ENCODE results near the gene XPO6. TPM values are rescaled to one million over a fixed set of nuclear protein-coding genes. Genes with fewer than 3 reads are reported as not detected.

XPO6 gene
- total and polyA plus RNA-seq, 4 donors, result 27.5 to 50.0 (median 36.0) TPM

GRCh38 chr16:28196387-28196987, 15.3 kb downstream of the XPO6 start:
- TF ChIP-seq, protein P1, sequence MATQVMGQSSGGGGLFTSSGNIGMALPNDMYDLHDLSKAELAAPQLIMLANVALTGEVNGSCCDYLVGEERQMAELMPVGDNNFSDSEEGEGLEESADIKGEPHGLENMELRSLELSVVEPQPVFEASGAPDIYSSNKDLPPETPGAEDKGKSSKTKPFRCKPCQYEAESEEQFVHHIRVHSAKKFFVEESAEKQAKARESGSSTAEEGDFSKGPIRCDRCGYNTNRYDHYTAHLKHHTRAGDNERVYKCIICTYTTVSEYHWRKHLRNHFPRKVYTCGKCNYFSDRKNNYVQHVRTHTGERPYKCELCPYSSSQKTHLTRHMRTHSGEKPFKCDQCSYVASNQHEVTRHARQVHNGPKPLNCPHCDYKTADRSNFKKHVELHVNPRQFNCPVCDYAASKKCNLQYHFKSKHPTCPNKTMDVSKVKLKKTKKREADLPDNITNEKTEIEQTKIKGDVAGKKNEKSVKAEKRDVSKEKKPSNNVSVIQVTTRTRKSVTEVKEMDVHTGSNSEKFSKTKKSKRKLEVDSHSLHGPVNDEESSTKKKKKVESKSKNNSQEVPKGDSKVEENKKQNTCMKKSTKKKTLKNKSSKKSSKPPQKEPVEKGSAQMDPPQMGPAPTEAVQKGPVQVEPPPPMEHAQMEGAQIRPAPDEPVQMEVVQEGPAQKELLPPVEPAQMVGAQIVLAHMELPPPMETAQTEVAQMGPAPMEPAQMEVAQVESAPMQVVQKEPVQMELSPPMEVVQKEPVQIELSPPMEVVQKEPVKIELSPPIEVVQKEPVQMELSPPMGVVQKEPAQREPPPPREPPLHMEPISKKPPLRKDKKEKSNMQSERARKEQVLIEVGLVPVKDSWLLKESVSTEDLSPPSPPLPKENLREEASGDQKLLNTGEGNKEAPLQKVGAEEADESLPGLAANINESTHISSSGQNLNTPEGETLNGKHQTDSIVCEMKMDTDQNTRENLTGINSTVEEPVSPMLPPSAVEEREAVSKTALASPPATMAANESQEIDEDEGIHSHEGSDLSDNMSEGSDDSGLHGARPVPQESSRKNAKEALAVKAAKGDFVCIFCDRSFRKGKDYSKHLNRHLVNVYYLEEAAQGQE (IDR thresholded peaks at IDR 0.05), result no peak
- TF ChIP-seq, protein P2, sequence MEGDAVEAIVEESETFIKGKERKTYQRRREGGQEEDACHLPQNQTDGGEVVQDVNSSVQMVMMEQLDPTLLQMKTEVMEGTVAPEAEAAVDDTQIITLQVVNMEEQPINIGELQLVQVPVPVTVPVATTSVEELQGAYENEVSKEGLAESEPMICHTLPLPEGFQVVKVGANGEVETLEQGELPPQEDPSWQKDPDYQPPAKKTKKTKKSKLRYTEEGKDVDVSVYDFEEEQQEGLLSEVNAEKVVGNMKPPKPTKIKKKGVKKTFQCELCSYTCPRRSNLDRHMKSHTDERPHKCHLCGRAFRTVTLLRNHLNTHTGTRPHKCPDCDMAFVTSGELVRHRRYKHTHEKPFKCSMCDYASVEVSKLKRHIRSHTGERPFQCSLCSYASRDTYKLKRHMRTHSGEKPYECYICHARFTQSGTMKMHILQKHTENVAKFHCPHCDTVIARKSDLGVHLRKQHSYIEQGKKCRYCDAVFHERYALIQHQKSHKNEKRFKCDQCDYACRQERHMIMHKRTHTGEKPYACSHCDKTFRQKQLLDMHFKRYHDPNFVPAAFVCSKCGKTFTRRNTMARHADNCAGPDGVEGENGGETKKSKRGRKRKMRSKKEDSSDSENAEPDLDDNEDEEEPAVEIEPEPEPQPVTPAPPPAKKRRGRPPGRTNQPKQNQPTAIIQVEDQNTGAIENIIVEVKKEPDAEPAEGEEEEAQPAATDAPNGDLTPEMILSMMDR (IDR thresholded peaks at IDR 0.05; ENCODE audit: low read depth, low read length, missing input control), result no peak
- TF ChIP-seq, protein P3, sequence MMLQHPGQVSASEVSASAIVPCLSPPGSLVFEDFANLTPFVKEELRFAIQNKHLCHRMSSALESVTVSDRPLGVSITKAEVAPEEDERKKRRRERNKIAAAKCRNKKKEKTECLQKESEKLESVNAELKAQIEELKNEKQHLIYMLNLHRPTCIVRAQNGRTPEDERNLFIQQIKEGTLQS (IDR thresholded peaks at IDR 0.05), result no peak
- TF ChIP-seq FOXA2 (IDR thresholded peaks at IDR 0.05), result no peak
- TF ChIP-seq RAD21 (IDR thresholded peaks at IDR 0.05), result no peak
- TF ChIP-seq GABPA (IDR thresholded peaks at IDR 0.05 in 1 of 2, conservative IDR thresholded peaks at IDR 0.05 in 1 of 2), result no peak
- no peak for TF ChIP-seq TAF1 (conservative IDR thresholded peaks at IDR 0.05)
- no peak for TF ChIP-seq HNF4A (conservative IDR thresholded peaks at IDR 0.05)
- TF ChIP-seq JUND (IDR thresholded peaks at IDR 0.05), result no peak
- TF ChIP-seq HNF4G (IDR thresholded peaks at IDR 0.05), result no peak
- TF ChIP-seq SP1 (IDR thresholded peaks at IDR 0.05), result no peak
- TF ChIP-seq EGR1 (IDR thresholded peaks at IDR 0.05; ENCODE audit: low read depth in 2 of 2), result no peak
- no peak for TF ChIP-seq NR2F2 (IDR thresholded peaks at IDR 0.05)
- no peaks in the 10 kb centered on the region for H3K9me3 ChIP-seq (ENCODE audit: control insufficient read depth in 4 of 4, low read length in 3 of 4)
- 91% methylated on average over 5 of the region's 5 CpGs for WGBS
- H3K9ac ChIP-seq (ENCODE audit: low read depth in 1 of 2, low read length in 2 of 2), result no peak overlapping the region
- H3K4me3 ChIP-seq (ENCODE audit: low read depth in 1 of 3, low read length in 3 of 3), result no peak overlapping the region
- H3K27me3 ChIP-seq (ENCODE audit: control insufficient read depth in 4 of 4, insufficient read depth in 4 of 4, low read length in 3 of 4), result no peaks in the 10 kb centered on the region
- H3K27ac ChIP-seq (ENCODE audit: low read depth in 1 of 2, low read length in 2 of 2), result no peak overlapping the region
- no peaks in the 10 kb centered on the region for H3K4me1 ChIP-seq (ENCODE audit: control insufficient read depth in 4 of 4, insufficient read depth in 4 of 4, low read length in 3 of 4)
- DNase-seq (ENCODE audit: low spot score), result no peak
- H3K36me3 ChIP-seq (ENCODE audit: control insufficient read depth in 4 of 4, insufficient read depth in 3 of 4, low read depth in 1 of 4, low read length in 3 of 4), result peaks cover 0 to 6% (median 5%) of the 10 kb centered on the region in 4 donors

DNA sequence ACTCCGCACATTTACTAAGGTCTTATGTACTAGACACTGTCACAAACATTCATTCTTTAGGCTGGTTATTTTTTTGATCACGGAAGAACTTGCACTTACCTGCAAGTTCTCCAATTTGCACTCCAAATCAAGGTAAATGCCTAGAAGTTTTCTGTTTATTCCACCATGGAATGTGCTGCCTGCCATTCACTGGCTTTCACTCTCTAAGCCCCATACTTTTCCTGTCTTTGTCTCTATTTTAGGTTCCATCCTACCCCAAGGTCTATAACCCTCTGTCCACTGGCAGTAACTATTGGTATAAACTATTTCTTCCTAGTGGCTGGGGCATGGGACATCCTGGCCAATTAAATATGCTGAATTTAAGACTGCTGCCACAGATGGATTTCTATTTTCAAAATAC, 15.9 kb downstream of the XPO6 start:
- Histone ChIP-seq H3K27me3 (ENCODE audit: control insufficient read depth in 4 of 4, insufficient read depth in 4 of 4, low read length in 3 of 4) (no peaks in the 10 kb centered on the region), H3K36me3 (ENCODE audit: control insufficient read depth in 4 of 4, insufficient read depth in 3 of 4, low read depth in 1 of 4, low read length in 3 of 4) (peaks cover 0 to 4% (median 3%) of the 10 kb centered on the region in 4 donors), H3K4me1 (ENCODE audit: control insufficient read depth in 4 of 4, insufficient read depth in 4 of 4, low read length in 3 of 4) (no peaks in the 10 kb centered on the region), H3K4me3 (ENCODE audit: low read depth in 1 of 3, low read length in 3 of 3) (no peak overlapping the region), H3K27ac (ENCODE audit: low read depth in 1 of 2, low read length in 2 of 2) (no peak overlapping the region), H3K9me3 (ENCODE audit: control insufficient read depth in 4 of 4, low read length in 3 of 4) (no peaks in the 10 kb centered on the region), H3K9ac (ENCODE audit: low read depth in 1 of 2, low read length in 2 of 2) (no peak overlapping the region)
- WGBS, result 100% methylated on average over 2 of the region's 2 CpGs
- TF ChIP-seq TAF1 (conservative IDR thresholded peaks at IDR 0.05) (no peak), HNF4G (IDR thresholded peaks at IDR 0.05) (no peak), YY1 (IDR thresholded peaks at IDR 0.05) (no peak), EGR1 (IDR thresholded peaks at IDR 0.05; ENCODE audit: low read depth in 2 of 2) (no peak), ZBTB33 (IDR thresholded peaks at IDR 0.05) (no peak)
- TF ChIP-seq, protein P1 (IDR thresholded peaks at IDR 0.05), result no peak
- DNase-seq (ENCODE audit: low spot score), result no peak
